DOHH2 (cell line): ENCODE measurements around the gene CEP20.

Source experiments
- CTCF ChIP-seq: fragments of 200-600 bp; sonication (generic); IDR thresholded peaks from one replicate; pipeline ENCODE4 v1.5.1; 2014; ENCODE audit warnings: antibody characterized with exemption, mild to moderate bottlenecking, low read depth, low read length; ENCODE audit not compliant: poor library complexity, severe bottlenecking
- EZH2phosphoT487 ChIP-seq: fragments of 200-600 bp; sonication (generic); IDR thresholded peaks from 2 replicates; pipeline ENCODE4 v1.6.1; 2017; ENCODE audit warnings: borderline replicate concordance, mild to moderate bottlenecking, antibody characterized with exemption, low read length, moderate library complexity, mixed read lengths

- TF ChIP-seq CTCF = no peak
- TF ChIP-seq EZH2phosphoT487 = no peak
These were observed 18.4 kb downstream of the CEP20 start for GRCh38 chr16:15870011-15870410.
